IMR-90 (cell line): ENCODE results near the gene PTPRN2.

Source experiments
- CHD1 ChIP-seq: IDR thresholded peaks from 2 replicates; pipeline ENCODE4 v1.6.1; 2012; ENCODE audit warnings: low read depth, low read length, improper control_type of control experiment
- POLR2A ChIP-seq: IDR thresholded peaks from 2 replicates; pipeline ENCODE4 v1.6.1; 2012; ENCODE audit warnings: mild to moderate bottlenecking, low read depth, low read length
- RCOR1 ChIP-seq: IDR thresholded peaks from 2 replicates; pipeline ENCODE4 v1.6.1; 2012; ENCODE audit warnings: mild to moderate bottlenecking, low read length, improper control_type of control experiment; ENCODE audit not compliant: insufficient replicate concordance
- RFX5 ChIP-seq: IDR thresholded peaks from 2 replicates; pipeline ENCODE4 v1.8.0; 2012; ENCODE audit warnings: low read depth, mild to moderate bottlenecking, low read length, moderate library complexity
- TF ChIP-seq, protein P1 (sequence below): conservative IDR thresholded peaks from 2 replicates; pipeline ENCODE4 v1.5.1; 2012; ENCODE audit warnings: mild to moderate bottlenecking, low read depth, low read length, improper control_type of control experiment
- TF ChIP-seq, protein P2 (sequence below): fragments of 150-350 bp; IDR thresholded peaks from 2 replicates; pipeline ENCODE4 v1.6.1; 2017; ENCODE audit warnings: mild to moderate bottlenecking, antibody characterized with exemption, low read length, low read depth

DNA sequence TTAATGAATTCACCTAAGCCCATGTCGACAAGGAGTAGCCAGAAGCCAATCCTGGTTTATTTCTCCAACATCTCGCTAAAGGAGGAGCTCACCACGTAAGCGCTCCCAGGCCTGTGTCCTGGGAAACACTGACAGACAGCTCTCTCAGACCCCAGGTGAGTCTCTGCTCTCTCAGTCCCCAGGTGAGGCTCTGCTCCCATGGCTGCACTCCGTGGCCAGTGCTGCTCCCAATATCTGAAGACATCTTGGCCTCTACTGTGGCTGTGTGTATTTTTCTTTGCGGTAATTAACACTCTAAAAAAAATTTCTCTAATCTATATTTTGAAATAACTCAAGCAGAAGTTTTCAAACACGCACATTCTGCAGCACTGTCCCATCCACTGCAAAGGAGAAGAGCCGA lies 564.5 kb downstream of the PTPRN2 start:
- TF ChIP-seq, protein P1, sequence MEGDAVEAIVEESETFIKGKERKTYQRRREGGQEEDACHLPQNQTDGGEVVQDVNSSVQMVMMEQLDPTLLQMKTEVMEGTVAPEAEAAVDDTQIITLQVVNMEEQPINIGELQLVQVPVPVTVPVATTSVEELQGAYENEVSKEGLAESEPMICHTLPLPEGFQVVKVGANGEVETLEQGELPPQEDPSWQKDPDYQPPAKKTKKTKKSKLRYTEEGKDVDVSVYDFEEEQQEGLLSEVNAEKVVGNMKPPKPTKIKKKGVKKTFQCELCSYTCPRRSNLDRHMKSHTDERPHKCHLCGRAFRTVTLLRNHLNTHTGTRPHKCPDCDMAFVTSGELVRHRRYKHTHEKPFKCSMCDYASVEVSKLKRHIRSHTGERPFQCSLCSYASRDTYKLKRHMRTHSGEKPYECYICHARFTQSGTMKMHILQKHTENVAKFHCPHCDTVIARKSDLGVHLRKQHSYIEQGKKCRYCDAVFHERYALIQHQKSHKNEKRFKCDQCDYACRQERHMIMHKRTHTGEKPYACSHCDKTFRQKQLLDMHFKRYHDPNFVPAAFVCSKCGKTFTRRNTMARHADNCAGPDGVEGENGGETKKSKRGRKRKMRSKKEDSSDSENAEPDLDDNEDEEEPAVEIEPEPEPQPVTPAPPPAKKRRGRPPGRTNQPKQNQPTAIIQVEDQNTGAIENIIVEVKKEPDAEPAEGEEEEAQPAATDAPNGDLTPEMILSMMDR, result no peak
- TF ChIP-seq RCOR1 (no peak), POLR2A (no peak), CHD1 (no peak), RFX5 (no peak)
- TF ChIP-seq, protein P2, sequence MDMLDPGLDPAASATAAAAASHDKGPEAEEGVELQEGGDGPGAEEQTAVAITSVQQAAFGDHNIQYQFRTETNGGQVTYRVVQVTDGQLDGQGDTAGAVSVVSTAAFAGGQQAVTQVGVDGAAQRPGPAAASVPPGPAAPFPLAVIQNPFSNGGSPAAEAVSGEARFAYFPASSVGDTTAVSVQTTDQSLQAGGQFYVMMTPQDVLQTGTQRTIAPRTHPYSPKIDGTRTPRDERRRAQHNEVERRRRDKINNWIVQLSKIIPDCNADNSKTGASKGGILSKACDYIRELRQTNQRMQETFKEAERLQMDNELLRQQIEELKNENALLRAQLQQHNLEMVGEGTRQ, result no peak
